Body of pancreas (tissue), 4 donors: ENCODE data around the gene HYAL1.

Source experiments
- POLR2A ChIP-seq, 3 donors: fragments of 450-650 bp; IDR thresholded peaks; one replicate each; pipeline ENCODE4 v1.6.1; 2016; ENCODE audit warnings: antibody characterized with exemption in 3 of 3, mild to moderate bottlenecking in 2 of 3
- TF ChIP-seq, protein P1 (sequence below), 7 experiments: fragments of 450-650 bp in 4 of 7; fragments of 200-600 bp in 3 of 7; sonication (generic) in 3 of 7; IDR thresholded peaks; one replicate each; pipeline ENCODE4 v1.5.1; 2016 to 2019; ENCODE audit warnings: antibody characterized with exemption in 7 of 7

DNA sequence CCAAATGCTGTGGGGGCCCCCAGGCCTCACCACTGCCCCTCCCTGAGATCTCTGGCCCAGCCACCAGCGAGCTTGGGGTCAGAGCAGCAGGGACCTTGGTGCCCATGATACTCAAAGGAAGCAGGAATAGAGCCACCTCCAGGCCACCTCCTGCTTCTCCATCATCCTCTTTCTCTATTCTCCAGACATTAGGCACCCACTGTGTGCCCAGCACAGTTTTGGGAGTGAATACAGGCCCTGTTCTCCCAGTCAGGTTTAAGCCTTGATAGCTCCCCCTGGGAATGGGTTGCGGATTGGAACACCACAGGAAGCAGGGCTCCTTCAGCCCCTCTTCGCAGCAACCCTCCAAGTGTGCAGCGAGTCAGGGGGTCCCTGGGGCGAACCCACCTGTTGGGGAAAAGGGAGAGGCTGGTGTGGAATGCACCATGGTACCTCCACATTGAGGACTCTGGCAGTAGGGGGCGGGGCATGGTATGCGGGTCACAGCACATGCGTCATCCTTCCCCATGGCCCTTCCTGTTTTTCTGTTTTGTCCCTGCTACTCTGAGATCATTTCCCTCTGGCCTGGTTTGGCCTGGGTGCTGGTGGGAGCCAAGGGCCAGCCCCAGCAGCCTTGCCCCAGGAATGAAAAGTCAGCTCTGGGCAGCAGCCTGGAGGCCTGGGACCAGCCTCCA is 48.7 kb downstream of the HYAL1 start:
- TF ChIP-seq, protein P1, sequence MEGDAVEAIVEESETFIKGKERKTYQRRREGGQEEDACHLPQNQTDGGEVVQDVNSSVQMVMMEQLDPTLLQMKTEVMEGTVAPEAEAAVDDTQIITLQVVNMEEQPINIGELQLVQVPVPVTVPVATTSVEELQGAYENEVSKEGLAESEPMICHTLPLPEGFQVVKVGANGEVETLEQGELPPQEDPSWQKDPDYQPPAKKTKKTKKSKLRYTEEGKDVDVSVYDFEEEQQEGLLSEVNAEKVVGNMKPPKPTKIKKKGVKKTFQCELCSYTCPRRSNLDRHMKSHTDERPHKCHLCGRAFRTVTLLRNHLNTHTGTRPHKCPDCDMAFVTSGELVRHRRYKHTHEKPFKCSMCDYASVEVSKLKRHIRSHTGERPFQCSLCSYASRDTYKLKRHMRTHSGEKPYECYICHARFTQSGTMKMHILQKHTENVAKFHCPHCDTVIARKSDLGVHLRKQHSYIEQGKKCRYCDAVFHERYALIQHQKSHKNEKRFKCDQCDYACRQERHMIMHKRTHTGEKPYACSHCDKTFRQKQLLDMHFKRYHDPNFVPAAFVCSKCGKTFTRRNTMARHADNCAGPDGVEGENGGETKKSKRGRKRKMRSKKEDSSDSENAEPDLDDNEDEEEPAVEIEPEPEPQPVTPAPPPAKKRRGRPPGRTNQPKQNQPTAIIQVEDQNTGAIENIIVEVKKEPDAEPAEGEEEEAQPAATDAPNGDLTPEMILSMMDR (IDR thresholded peaks at IDR 0.05) = no peak
- TF ChIP-seq POLR2A (IDR thresholded peaks at IDR 0.05) = no peak
